Measurements from ENCODE around the gene CRY2.

- peak; percentile 85 to 99 for TF ChIP-seq CTCF (conservative IDR thresholded peaks at IDR 0.05; ENCODE audit: low read depth in 2 of 2)
- no peak for TF ChIP-seq REST (IDR thresholded peaks at IDR 0.05; ENCODE audit: unreplicated experiment)
- TF ChIP-seq CREB1 (CRISPR knock-in tag; IDR thresholded peaks at IDR 0.05; ENCODE audit: low read depth): 0 out of 2 replicates have a peak, but pooled peaks have one; percentile 14
- no peak for TF ChIP-seq POLR2AphosphoS5 (IDR thresholded peaks at IDR 0.05; ENCODE audit: low read depth)
- TF ChIP-seq STAT1 (IDR thresholded peaks at IDR 0.05; ENCODE audit: unreplicated experiment): no peak
Measured at GRCh38 chr11:45872651-45873356, 25.5 kb downstream of the CRY2 start.

All from GM23338 (cell line).